Renal pelvis (tissue), 4 donors: ENCODE data around the gene ASCC3. TPM values are rescaled to one million over a fixed set of nuclear protein-coding genes. Genes with fewer than 3 reads are reported as not detected.

ENCODE experiments used
- DNase-seq: peaks from one replicate; pipeline ENCODE4 v3.0.0-alpha.2; 2013
- polyA plus RNA-seq, 3 donors: library from polyadenylated mRNA; unstranded; fragments of 120-200 nt; gene quantifications; one replicate each; pipeline ENCODE4 v1.2.1, GENCODE V29; 2013; ENCODE audit not compliant: insufficient read length in 3 of 3

ASCC3 gene
- polyA plus RNA-seq, 3 donors, result 18.9 to 22.9 (median 20.4) TPM

DNA sequence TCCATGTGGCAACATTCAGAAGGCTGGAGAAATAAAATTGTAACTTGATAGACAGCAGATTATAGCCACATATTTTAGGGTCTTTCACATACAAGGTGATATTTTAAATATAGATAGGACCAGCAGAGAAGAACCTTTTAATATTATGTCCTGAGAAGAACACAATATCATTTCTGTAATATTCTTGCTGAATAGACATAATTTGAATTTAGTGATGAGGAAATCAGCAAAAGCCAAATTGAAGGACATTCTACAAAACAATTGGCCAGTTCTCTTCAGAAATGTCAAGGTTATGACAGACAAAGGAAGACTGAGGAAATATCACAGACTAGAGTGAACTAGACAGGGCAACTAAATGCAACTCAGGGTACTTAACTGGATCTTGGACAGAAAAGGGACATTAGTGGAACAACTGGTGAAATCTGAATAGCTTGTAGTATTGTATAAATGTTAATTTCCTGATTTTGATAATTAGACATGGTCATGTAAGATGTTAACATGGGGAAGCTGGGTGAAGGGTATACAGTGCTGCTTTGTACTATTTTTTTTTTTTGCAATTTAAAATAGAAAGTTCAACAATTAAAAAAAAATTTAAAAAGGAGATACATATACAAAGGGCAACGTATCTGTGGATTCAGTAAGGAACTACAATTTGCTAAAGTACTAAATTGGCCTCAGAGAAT is 281.9 kb downstream of the ASCC3 start:
- DNase-seq, result no peak

DNA sequence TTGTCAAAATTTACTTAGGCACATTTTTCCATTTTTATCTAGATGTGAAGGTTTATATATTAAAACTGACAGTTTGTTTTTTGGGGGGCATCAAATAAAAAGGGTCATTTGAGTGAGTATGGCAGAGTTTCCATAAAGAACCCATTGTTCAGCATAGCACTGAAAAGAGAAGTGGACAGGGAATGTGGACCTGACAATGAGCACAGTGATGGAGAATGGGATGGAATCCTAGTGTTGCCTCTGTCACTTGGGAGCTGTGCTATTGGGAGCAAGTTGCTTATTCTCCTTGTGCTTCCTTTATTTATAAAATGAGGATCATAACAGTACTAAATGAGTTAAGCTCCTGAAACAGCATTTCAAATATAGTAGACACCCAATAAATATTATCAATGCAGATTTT is 285.7 kb downstream of the ASCC3 start:
- DNase-seq, result no peak

DNA sequence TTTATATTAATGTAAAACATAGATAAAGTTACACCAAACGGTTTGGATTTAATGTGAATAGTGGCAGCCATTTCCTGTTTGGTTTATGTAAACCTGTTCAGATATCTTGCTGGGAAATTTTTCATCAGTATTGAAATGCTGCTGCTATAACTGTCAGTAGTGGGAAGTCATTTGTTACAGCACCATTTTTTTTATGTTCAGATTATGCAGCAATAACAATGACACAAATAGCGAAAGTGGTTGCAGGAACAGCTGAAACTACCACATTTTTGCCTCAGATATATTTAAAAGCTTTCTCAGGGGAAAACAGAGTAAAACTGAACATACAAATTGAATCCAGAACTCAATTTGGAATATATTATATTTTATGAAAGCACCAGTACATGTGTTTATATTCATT is 287.6 kb downstream of the ASCC3 start:
- no peak for DNase-seq

DNA sequence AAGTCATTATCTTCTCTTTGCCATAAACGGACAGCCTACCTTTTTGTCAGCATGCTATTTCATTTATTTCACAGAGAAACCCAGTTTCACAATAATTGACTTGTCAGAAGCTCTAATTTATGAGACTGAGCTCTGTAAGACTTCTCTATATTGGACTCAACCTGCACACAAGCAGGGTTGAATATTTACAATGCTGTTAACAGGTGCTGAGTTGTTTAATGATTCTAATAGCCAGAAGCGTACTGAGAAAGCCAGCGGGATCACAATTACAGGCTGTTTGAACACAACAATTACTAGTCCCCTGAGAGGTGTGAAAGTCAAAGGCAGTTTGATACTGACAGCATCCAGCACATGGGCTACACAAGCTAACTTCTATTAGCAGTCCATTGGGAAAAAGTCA is 288.2 kb downstream of the ASCC3 start:
- DNase-seq, result peak; percentile 35

DNA sequence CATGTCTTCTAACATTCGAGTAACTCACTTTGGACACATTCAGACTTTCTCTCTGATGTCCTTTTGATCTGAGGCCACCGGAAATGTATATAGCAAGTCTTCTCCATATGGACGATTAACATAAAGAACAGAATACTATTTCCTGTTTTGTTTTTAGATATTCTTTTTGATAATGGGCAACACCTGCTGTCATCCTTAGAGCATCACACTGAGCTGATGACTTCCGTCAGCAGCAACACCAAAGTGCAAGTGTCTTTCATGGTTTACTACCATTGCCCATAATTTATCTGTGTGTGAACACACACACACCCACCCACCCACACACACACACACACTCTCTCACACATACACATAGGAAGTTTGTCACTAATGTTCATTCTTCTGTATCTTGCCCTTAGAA is 303.7 kb downstream of the ASCC3 start:
- no peak for DNase-seq

DNA sequence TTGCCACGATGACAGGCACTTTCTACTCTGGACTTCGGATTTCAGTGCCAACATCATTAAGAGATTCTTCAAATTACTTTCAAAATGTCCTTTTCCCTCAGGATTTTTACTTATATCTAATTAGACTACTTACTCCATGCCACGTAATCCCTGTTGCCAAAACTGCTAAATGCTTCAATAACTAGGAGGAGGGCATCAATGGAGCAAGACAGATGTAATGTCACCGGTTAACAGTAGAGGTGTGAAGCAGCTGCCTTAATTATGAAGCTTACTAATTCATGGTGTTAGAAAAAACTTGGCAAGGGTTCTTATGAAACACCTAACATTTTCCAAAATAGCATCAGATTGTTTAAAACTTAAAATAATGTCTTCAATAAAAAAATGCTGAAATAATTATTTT is 305.2 kb downstream of the ASCC3 start:
- DNase-seq, result no peak

DNA sequence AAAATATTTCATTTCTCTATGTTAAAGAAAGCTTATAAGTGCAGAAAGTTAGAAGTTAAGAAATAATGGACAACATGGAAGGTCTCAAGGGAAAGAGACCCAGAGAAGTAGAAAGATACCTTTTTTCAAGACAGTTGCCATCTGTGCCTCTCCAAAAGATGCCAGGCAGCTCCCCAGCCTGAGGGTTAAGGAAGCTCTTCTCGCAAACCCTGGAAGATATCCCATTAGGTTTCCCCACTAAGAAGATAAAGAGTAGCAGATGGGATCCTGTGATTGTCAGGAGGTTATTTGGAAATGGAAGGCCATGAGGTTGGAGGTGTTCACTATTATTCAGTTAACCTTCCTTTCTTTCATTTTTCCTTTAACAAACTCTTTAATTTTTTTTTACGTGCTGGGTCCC is 306.3 kb downstream of the ASCC3 start:
- DNase-seq, result no peak

DNA sequence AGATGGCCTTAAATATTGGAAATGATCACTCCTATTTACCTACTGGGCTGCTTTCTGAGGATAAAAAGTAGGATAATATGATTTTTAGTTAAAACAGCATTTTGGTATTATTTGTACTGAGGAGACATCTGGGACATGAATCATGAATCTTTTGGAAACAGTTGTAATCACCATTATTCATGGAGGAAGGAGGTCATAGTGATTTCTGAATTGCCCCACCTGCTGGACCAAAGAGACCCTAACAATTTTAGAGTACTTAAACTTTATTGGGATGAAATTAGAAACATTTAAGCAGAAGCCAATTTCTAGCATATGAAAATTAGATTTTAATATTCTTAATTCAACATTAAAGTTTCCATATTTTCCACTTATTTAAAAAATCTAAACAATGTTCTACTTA is 308.0 kb downstream of the ASCC3 start:
- DNase-seq, result no peak

DNA sequence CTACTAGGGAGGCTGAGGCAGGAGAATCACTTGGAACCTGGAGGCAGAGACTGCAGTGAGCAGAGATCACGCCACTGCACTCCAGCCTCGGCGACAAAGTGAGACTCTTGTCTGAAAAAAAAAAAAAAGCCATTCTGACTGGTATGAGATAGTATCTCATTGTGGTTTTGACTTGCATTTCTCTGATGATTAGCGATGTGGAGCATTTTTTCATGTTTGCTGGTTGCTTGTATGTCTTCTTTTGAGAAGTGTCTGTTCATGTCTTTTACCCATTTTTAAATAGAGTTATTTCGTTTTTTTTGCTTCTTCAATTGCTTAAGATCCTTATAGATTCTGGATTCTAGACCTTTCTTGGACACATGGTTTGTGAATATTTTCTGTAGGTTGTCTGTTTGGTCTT is 312.9 kb downstream of the ASCC3 start:
- no peak for DNase-seq

DNA sequence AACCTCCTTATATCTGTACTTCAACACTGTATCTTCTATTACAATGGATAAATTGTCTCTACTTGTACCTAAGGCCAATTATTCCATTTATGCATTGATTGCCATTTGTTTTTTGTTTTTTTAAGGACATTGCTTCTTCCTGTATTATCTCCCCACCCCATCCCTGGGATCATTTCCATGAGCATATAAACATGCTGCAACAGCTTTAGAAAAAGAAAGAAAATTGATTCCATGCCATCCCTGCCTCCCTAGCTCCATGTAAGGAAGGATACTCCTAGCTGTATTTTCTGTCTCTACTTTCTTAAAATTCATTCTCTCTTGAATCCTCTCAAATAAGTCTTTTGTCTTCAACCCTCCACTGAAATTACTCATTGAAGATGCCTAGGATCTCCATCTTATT is 314.6 kb downstream of the ASCC3 start:
- no peak for DNase-seq

DNA sequence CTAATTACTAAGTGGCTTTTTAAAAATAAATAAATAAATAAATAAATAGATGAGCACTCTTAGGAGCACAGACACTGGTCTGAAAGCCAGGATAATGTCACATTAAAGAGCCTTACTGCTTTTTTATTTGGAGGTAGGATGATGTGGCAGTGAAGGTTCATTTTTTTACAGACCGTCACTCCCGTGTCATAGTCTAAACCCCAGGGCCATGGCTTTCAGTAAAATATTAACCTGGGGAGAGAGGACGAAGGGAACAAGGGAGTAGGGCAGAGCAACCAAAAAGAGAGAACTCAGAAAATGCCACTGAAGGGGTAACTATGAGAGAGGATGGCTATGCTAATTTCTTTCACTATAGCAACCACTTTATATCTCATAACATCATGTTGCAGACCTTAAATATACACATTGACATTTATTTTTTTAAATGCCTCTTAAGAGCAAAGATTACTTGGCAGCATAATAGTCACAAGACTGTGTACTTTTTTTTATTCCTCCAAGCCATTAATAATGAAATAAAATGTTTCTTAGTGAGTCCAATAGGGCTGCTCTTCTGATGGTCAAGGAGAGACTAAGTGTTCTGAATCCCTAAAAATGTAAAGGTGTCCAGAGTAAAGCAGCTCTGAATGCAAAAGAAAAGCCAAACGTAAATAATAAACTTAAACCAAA is 315.6 kb downstream of the ASCC3 start:
- DNase-seq, result no peak

DNA sequence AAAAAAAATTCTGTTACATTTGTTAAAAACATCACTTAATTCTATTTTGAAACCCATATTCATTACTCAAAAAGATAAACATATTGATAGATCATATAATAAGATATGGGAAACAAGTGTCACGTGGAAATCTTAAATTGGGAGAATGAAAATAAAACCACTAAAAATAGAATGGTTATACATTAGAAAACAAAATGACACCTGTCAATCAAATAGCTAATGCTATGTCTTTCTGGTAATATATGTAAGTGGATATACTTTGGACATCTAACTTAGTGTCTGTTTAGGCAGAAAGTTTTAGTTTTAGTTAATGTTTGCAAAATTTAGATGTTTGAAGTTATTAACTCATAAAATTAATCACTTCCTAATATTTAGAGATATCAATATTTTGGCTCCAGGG is 321.3 kb downstream of the ASCC3 start:
- DNase-seq, result no peak

DNA sequence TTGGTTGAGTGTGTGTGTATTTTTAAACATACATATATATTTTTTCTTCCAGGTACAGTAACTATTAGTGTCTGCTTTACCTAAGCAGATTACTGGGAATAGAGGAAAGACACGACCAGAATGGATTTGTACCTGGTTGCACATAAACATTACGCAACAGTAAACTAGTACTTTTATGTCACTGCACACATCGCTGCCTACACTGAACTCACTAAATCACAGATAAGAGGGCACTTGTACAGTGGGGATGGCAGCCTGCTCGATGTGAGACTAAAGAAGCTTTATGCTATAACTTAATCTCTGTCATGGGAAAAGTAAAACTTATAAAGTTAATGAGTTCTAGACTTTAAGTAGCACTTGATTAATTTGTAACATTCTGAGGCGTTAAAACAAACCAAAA is 326.9 kb downstream of the ASCC3 start:
- DNase-seq, result peak; percentile 41

DNA sequence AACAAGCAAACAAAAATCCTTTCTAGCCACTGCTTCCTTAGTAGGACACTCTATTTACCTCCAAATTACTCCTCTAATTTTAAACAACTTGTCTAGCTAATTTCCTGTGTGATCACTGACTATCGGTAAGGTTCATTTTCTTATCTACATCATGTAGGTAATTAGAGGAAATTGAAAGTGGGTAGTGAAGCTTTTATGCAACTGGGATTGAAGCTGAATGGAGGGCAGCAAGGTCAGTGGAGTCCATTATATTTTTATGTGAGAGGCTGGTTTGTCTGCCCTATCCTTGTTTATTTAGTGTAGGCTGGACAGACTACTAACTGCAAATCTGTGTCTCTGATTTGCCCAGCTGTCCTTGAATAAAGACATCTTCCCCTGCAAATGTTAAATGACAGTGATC is 327.9 kb downstream of the ASCC3 start:
- DNase-seq, result no peak

DNA sequence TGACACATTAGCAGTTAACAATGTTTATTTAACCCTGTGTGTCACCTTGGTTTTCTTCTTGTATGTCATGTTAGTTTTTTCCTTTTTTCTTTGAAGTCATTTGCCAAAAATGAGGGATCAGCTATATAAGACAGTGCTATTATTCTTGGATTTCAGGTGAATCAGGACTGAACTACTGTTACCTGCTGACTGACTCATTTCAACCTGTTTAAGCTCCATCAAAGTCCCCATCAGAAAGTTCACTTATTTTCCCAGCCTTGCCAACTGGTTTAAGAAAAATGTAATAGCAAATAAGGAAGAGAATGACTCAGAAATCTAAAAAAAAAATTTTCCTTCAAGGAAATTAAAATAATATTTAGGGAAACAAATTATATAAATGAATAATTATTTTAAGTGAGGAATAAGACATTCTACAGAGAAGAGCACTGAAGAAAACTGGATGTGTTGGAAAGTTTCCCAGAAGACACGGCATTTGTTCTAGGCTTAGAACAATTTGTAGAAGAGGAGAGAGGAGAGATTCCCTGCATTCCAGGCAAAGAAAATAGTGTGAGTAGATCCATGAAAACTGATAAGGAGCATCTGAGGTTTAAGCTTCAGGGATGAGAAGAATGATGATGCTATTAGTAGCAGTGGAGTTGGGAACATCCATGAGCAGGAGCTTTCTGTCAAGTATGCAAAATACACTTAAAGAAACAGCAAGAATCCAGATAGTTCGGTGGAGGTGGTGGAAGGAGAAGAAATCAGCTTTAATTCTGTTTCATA is 331.5 kb downstream of the ASCC3 start:
- no peak for DNase-seq

DNA sequence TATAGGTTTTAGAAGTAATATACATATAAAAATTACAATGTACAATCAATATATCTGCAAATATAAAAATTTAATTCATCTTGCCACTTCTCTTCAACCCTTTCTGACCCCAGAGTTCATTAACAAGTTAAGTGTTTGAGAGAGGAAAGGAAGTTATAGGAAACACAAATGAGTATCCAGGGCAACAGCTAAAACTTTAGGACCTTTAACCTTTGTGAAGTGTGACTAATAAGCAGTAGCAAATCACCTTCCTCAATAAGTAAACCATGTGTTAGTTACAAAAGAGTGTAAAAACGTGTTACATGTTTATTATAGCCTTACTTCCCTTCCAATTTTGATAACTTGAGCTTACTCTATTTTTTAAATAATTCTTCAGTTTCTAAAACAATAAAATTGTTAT is 343.0 kb downstream of the ASCC3 start:
- DNase-seq, result no peak

DNA sequence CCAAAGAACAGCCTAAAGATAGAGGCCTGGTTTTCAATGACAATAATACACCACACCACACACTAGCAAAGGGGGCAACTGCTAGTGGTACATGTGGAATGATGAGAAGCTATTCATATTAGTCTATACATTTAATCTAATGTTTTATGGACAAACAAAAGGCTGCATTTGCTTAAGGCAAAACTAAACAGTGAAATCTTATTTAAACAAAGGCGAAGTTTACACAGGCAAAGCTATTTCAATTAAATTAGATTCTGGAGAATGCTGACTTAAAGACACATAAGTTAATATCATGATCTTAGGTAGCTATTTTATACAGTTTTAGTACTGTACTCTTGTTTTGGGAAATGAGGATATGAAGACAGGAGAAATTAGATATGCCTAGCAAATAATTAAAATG is 362.5 kb downstream of the ASCC3 start:
- DNase-seq, result no peak

DNA sequence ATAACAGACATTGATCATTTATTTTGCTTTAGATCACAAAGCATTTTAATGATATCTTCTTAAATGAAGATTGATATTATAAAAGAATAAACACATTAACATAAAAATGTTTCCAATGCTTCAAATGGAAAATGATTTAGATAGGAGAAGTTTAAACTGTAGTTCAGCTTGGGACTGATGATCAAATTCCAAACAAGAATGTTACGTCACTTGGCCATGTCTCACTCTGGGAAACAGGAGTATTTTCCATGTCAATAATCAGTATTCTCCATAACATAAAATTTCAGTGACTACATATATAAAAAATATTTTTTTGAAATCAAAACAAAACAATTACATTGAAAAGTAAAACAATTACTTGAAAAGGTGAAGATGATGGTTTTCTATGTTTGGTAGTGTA is 363.5 kb downstream of the ASCC3 start:
- DNase-seq, result no peak

DNA sequence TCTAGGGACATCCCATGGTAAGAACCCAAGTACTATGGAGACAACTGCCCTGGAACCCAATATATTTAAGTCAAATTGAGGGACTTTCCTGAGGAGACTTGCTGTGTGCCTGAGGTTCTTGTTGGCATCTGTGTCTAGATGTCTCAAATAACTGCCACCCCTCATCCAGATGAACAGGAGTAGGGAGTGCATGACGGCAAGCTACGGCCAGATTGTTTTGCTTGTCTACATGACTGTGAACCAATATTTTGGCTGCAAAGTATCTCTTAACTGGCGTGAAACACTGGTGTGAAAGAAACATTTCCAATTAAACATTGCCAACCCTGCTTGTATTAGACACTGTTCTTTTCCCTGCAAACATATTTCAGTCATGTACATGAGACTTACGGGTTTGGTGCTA is 364.0 kb downstream of the ASCC3 start:
- no peak for DNase-seq

DNA sequence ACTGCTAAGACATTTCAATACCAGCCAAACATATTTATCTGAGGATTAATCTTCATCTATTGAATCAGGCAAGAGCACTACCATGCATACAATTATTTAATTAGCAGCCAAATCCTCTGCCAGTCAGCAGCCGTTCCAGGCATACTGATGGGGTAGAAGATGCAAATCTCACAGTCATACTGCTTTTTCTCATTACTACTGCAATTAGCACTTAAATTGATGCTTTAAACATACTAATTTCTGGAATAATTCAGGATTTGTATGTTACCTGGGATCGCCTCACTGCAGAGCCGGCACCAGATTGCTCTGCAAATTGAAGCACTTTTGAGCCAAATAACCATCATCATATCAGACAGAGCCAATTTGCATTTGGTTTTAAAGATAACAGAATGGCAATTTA is 366.5 kb downstream of the ASCC3 start:
- DNase-seq, result no peak

DNA sequence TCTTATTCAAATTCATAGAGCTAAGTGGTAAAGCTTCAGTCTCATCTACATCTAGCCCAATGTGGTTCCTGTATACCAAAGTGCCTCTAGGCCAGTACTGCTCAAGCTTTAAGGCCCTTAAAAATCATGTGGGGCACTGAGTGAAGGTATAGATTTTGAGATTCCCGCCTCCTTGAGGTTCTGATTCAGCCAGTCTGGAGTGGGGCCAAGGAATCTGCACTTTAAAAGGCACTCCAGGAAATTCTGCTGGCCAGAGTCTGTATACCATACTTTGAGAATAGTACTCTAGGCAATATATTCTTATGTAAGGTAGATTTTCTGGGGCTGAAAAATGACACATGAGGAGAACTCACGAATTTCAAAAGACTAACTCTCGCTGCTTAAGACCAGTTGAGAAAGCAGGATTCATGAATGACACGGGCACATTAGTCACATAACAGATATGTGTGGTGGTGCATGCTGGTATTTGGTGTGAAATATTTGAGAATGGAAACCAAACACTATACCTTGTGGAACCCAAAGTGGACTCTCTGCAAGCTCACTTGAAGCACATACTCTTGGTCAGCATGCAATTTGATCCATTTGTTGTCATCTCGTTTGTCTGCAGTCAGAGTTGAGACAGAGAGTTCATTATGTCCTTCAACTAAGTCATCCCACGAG is 368.8 kb downstream of the ASCC3 start:
- DNase-seq, result no peak

DNA sequence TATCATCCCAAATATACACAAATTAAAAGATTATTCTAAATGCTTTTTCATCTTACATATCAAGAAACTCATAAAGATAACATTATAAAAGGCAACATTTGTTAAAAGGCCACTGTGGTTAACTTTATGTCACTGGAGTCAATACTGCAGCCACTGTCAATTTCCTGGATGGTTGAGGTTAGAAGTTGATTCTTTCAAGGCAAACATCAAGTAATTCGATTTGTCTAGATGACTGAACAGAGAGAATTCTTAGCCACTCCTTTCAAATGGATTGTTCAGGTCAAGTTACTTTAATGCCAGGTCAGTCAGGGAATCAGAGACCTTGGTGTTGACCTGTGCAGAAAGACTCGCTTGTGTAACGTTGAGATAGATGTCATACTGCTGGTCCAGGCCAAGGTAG is 372.0 kb downstream of the ASCC3 start:
- DNase-seq, result no peak

DNA sequence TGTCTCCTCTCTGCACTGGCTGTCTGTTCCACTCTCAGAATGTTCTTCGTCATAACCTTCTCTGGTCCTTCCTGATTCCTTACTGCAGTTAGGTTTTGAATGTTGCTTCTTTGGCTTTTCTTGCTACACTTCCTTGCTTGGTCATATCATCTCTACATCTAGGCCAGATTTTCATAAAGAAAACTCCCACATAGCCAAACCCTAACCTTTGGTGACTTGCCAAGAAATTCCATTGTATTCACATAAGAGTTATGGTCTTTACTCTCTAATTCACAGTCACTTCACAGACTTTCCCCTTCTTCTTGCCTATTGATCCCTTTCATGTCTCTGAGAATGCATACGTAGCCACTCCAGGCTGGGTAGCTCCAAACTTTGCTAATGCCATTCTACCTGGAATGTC is 374.5 kb downstream of the ASCC3 start:
- no peak for DNase-seq
